ENCODE results near the gene HELZ. TPM values are rescaled to one million over a fixed set of nuclear protein-coding genes. Genes with fewer than 3 reads are reported as not detected.

HELZ gene
- total RNA-seq, 1 experiment from 2014 or later: 49.8 TPM

DNA sequence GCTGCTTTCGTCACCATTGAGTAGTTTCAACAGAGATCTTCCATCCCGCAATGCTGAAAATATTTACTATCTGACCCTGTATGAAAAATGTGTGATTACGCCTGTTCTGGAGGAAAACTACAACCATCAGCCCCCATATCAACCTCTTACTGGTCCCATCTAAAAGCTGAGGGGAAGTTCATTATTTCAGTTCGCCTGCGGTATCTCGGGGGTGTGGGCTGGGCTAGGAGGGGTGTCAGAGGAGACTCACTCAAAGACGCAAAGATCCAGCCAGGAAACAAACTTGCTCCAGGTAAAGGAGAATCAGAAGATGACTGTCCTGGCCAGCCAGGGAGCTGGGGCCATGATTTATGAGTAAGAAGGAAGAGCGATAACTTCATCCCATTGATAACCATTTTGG, 187.0 kb downstream of the HELZ start:
- H2BK5ac ChIP-seq (ENCODE audit: insufficient read length, low read length): no peak overlapping the region
- no peaks in the 10 kb centered on the region for H3K36me3 Mint-ChIP-seq (ENCODE audit: insufficient read depth in 1 of 3, low read depth in 3 of 3)
- peaks cover 0 to 2% of the 10 kb centered on the region in 2 experiments; a peak in 2 of 5 replicates for H3K9me3 Mint-ChIP-seq

More for the DNA sequence above, 187.0 kb downstream of the HELZ start:
- no peak overlapping the region for H3K4me2 ChIP-seq (ENCODE audit: insufficient read depth, insufficient read length, low read length)
- no peak overlapping the region for H4K8ac ChIP-seq (replicated peaks; ENCODE audit: insufficient read length, low read depth, low read length)
- no peaks in the 10 kb centered on the region for H3K27me3 ChIP-seq (ENCODE audit: insufficient read depth, low read length)
- H3K9ac ChIP-seq (ENCODE audit: extremely low read depth, insufficient read length, low read length): no peak overlapping the region
- no peak overlapping the region for H3K23ac ChIP-seq (ENCODE audit: insufficient read length, low read depth, low read length)
- H2BK12ac ChIP-seq (ENCODE audit: insufficient read length, low read depth, low read length): no peak overlapping the region
- no peak overlapping the region for H2AK5ac ChIP-seq (ENCODE audit: insufficient read length, low read length)
- H4K91ac ChIP-seq (ENCODE audit: insufficient read length, low read depth, low read length): no peak overlapping the region
- no peak overlapping the region for H2AFZ ChIP-seq (ENCODE audit: low read length)
- no peak overlapping the region for H3K27ac ChIP-seq (ENCODE audit: insufficient read length, low read depth, low read length)
- Mint-ChIP-seq H3K27me3 (ENCODE audit: low read depth) (peaks cover 1% of the 10 kb centered on the region; the same call in 1 of the 2 replicates), H3K4me3 (no peak overlapping the region), H3K4me1 (no peaks in the 10 kb centered on the region), H3K27ac (no peak overlapping the region)
- H3K14ac ChIP-seq (ENCODE audit: insufficient read depth, low read length): no peak overlapping the region
- WGBS (ENCODE audit: extremely low coverage, insufficient read length, low lambda C conversion rate): no CpG with 5 or more reads among the region's 8 CpGs
- no peak overlapping the region for H3K56ac ChIP-seq (ENCODE audit: insufficient read length, low read depth, low read length)
- no peak overlapping the region for H3K18ac ChIP-seq (ENCODE audit: insufficient read length, low read depth, low read length)
- no peaks in the 10 kb centered on the region for H3K79me1 ChIP-seq (ENCODE audit: insufficient read depth, low read depth, low read length, poor library complexity, severe bottlenecking)
- H3K4me1 ChIP-seq (ENCODE audit: insufficient read depth, low read length): no peaks in the 10 kb centered on the region
- H3K4ac ChIP-seq (ENCODE audit: low read depth, low read length): no peak overlapping the region
- peak; percentile 12 for DNase-seq
- H4K5ac ChIP-seq (ENCODE audit: insufficient read length, low read depth, low read length): no peak overlapping the region
- H3K9me3 ChIP-seq (ENCODE audit: control insufficient read depth, low read depth, low read length): no peaks in the 10 kb centered on the region
- no peak overlapping the region for H2BK15ac ChIP-seq (ENCODE audit: low read depth, low read length)
- no peak overlapping the region for H3T11ph ChIP-seq (ENCODE audit: low read length)
- no peaks in the 10 kb centered on the region for H3K79me2 ChIP-seq (ENCODE audit: insufficient read depth, low read length)
- H3K23me2 ChIP-seq (ENCODE audit: insufficient read length, low read depth, low read length, poor library complexity, severe bottlenecking): no peaks in the 10 kb centered on the region
- no peak overlapping the region for H2BK120ac ChIP-seq (ENCODE audit: low read depth, low read length, poor library complexity, severe bottlenecking)
- H4K20me1 ChIP-seq (ENCODE audit: control insufficient read depth, insufficient read depth, insufficient read length): no peaks in the 10 kb centered on the region
- H2BK20ac ChIP-seq (ENCODE audit: low read depth, low read length, poor library complexity, severe bottlenecking): no peak overlapping the region
- TF ChIP-seq CTCF (conservative IDR thresholded peaks at IDR 0.05): no peak

All from H9 (cell line).